HepG2 (cell line): Measurements from ENCODE around the gene SEH1L. TPM values are rescaled to one million over a fixed set of nuclear protein-coding genes. Genes with fewer than 3 reads are reported as not detected.
A peak's percentile ranks its signal among the peaks of the same experiment; 100 is the strongest.

Source experiments
- FOXA1 ChIP-seq, 2 experiments: fragments of 450-650 bp in 1 of 2; sonication (generic) in 1 of 2; formaldehyde crosslinking in 1 of 2; IDR thresholded peaks; 2 replicates each; pipeline versions ENCODE4 v1.4.0 to v1.6.1; 2016 to 2020; ENCODE audit warnings: missing genetic modification reagents in 1 of 2
- KMT2A ChIP-seq: sonication (generic); formaldehyde crosslinking; IDR thresholded peaks from 2 replicates; pipeline ENCODE4 v1.4.0; 2020; ENCODE audit warnings: missing genetic modification reagents
- POLR2G ChIP-seq: fragments of 200-400 bp; formaldehyde crosslinking; IDR thresholded peaks from 2 replicates; pipeline ENCODE4 v1.6.1; 2018; ENCODE audit warnings: mild to moderate bottlenecking, low read depth, low read length, moderate library complexity
- PRMT3 ChIP-seq: sonication (generic); formaldehyde crosslinking; IDR thresholded peaks from 2 replicates; pipeline ENCODE4 v1.8.1; 2022; ENCODE audit warnings: low read depth, mild to moderate bottlenecking, moderate library complexity, missing genetic modification reagents, borderline replicate concordance
- SOX6 ChIP-seq, 2 experiments: fragments of 450-650 bp in 1 of 2; sonication (generic) in 1 of 2; formaldehyde crosslinking in 1 of 2; IDR thresholded peaks; 2 replicates each; pipeline versions ENCODE4 v1.4.0 to v1.6.1; 2017 to 2020; ENCODE audit warnings: antibody characterized with exemption in 1 of 2, mild to moderate bottlenecking in 1 of 2, missing genetic modification reagents in 1 of 2
- SYNCRIP ChIP-seq: fragments of 200-400 bp; formaldehyde crosslinking; IDR thresholded peaks from 2 replicates; pipeline ENCODE4 v1.6.1; 2018; ENCODE audit warnings: mild to moderate bottlenecking, low read depth, low read length; ENCODE audit not compliant: insufficient read depth
- TARDBP ChIP-seq: sonication (generic); formaldehyde crosslinking; IDR thresholded peaks from 2 replicates; pipeline ENCODE4 v1.8.0; 2022; ENCODE audit warnings: mild to moderate bottlenecking, missing genetic modification reagents
- YY1 ChIP-seq: IDR thresholded peaks from 2 replicates; pipeline ENCODE4 v1.6.1; 2011; ENCODE audit warnings: low read length, low read depth, moderate library complexity, mild to moderate bottlenecking; ENCODE audit not compliant: insufficient read depth, insufficient replicate concordance
- ZBTB1 ChIP-seq: sonication (generic); formaldehyde crosslinking; IDR thresholded peaks from 2 replicates; pipeline ENCODE4 v1.4.0; 2020; ENCODE audit warnings: missing genetic modification reagents, borderline replicate concordance
- ZMAT3 ChIP-seq: sonication (generic); formaldehyde crosslinking; conservative IDR thresholded peaks from 2 replicates; pipeline ENCODE4 v1.7.0; 2021; ENCODE audit warnings: missing genetic modification reagents
- ZNF12 ChIP-seq: sonication (generic); formaldehyde crosslinking; IDR thresholded peaks from 2 replicates; pipeline ENCODE4 v1.5.0; 2020; ENCODE audit warnings: missing genetic modification reagents
- ZNF296 ChIP-seq: sonication (generic); formaldehyde crosslinking; conservative IDR thresholded peaks from 2 replicates; pipeline ENCODE4 v1.5.0; 2020; ENCODE audit warnings: mild to moderate bottlenecking, missing genetic modification reagents
- ZNF772 ChIP-seq: sonication (generic); formaldehyde crosslinking; IDR thresholded peaks from 2 replicates; pipeline ENCODE4 v1.5.0; 2020; ENCODE audit warnings: mild to moderate bottlenecking, missing genetic modification reagents
- polyA plus RNA-seq, 8 experiments: library from polyadenylated mRNA; depleted of rRNA in 3 of 8; stranded (reverse) in 7 of 8; unstranded in 1 of 8; fragments of >200 nt; fragmentation: Illumina TruSeq in 4 of 8; extraction: Trizol in 4 of 8; gene quantifications; 2 replicates each; pipeline versions ENCODE4 v1.2.1 to v1.2.3, GENCODE V29; 2011 to 2016; ENCODE audit warnings: low read depth in 4 of 8, missing spikeins in 1 of 8, mixed read lengths in 1 of 8; ENCODE audit not compliant: insufficient read depth in 1 of 8
- total RNA-seq, 5 experiments: library from RNA; depleted of rRNA; stranded (reverse); fragments of >200 nt; fragmentation: Illumina TruSeq; extraction: Trizol; gene quantifications; 2 replicates each; pipeline ENCODE4 v1.2.3, GENCODE V29; 2016; ENCODE audit warnings: low read depth in 1 of 5
- TF ChIP-seq, protein P1 (sequence below), 2 experiments: sonication (generic) in 1 of 2; formaldehyde crosslinking in 1 of 2; IDR thresholded peaks; 2 replicates each; pipeline versions ENCODE4 v1.4.0 to v1.6.1; 2016 to 2020; ENCODE audit warnings: borderline replicate concordance in 1 of 2, low read depth in 1 of 2, mild to moderate bottlenecking in 1 of 2, missing genetic modification reagents in 1 of 2
- TF ChIP-seq, protein P2 (sequence below): sonication (generic); formaldehyde crosslinking; IDR thresholded peaks from 2 replicates; pipeline ENCODE4 v1.4.0; 2020; ENCODE audit warnings: mild to moderate bottlenecking, missing genetic modification reagents
- TF ChIP-seq, protein P3 (sequence below): sonication (generic); formaldehyde crosslinking; IDR thresholded peaks from 2 replicates; pipeline ENCODE4 v1.5.1; 2020; ENCODE audit warnings: missing genetic modification reagents, mild to moderate bottlenecking, borderline replicate concordance
- TF ChIP-seq, protein P4 (sequence below): sonication (generic); formaldehyde crosslinking; IDR thresholded peaks from 2 replicates; pipeline ENCODE4 v1.5.0; 2020; ENCODE audit warnings: missing genetic modification reagents

The SEH1L gene
- total and polyA plus RNA-seq, 2 of the 13 experiments (the other 11 are each of a cell fraction or from before 2014, with no cell fraction given), result 59.6 to 63.5 TPM

DNA sequence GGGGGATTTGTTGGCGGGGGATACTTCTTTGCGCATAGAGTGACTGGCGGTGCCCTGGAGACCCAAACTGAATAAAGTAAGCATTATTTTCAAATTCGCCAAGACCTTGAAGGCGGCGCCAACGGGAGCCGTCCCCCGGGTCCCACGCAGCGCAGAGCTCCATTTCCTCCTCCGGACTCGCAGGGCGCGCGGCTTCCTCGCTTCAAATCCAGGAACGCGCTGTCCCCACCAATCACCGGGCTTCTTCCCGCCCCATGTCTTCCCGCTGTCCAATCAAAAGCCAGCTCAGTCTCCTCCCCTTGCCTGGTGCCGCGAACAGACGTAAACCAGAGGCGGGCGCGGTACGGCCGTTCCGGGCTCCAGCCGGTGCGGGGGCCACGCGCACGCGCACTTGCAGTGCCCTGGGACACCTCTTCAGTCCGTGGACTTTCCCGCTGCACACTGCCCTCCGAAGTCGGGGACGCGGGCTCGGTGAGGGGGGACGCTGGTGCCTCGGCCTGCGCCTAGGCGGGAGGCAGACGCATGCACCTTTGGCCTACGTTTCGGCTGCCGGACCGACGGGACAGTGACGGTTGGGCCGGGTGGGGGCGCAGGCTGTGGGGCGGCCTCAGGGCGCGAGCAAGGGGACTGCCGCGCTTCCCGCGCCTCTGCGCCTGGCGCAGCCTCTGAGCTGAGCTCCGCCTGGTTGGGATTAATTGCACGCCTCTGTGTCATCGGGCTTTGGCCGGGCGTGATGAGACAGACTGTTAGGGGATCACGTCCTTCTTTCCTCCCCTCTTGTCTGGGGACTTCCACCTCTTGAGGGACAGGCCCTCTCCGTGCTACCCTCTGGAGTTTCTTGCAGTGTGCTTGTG, 43.4 kb downstream of the SEH1L start, which contains the start of gene CEP192 (continued):
- TF ChIP-seq, protein P1, sequence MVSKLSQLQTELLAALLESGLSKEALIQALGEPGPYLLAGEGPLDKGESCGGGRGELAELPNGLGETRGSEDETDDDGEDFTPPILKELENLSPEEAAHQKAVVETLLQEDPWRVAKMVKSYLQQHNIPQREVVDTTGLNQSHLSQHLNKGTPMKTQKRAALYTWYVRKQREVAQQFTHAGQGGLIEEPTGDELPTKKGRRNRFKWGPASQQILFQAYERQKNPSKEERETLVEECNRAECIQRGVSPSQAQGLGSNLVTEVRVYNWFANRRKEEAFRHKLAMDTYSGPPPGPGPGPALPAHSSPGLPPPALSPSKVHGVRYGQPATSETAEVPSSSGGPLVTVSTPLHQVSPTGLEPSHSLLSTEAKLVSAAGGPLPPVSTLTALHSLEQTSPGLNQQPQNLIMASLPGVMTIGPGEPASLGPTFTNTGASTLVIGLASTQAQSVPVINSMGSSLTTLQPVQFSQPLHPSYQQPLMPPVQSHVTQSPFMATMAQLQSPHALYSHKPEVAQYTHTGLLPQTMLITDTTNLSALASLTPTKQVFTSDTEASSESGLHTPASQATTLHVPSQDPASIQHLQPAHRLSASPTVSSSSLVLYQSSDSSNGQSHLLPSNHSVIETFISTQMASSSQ (IDR thresholded peaks at IDR 0.05; ENCODE audit: low read depth), result no peak
- TF ChIP-seq, protein P1 (CRISPR knock-in tag; IDR thresholded peaks at IDR 0.05; ENCODE audit: borderline replicate concordance), result peak; percentile 66; the same call in 1 of the 2 replicates
- TF ChIP-seq TARDBP (CRISPR knock-in tag) (peak; percentile 30; the same call in 1 of the 2 replicates), PRMT3 (CRISPR knock-in tag) (peak; percentile 50; the same call in 1 of the 2 replicates), ZMAT3 (peak; percentile 91), KMT2A (peak; percentile 91), ZNF12 (CRISPR knock-in tag) (no peak), SOX6 (IDR thresholded peaks at IDR 0.05) (no peak), SOX6 (CRISPR knock-in tag; IDR thresholded peaks at IDR 0.05) (peak; percentile 84), FOXA1 (IDR thresholded peaks at IDR 0.05) (no peak), FOXA1 (CRISPR knock-in tag; IDR thresholded peaks at IDR 0.05) (peak; percentile 7; the same call in 1 of the 2 replicates), ZBTB1 (CRISPR knock-in tag) (peak; percentile 39; the same call in 1 of the 2 replicates), ZNF296 (CRISPR knock-in tag) (no peak), YY1 (peak; percentile 28), POLR2G (peak; percentile 87), ZNF772 (peak; percentile 87), SYNCRIP (no peak)
- TF ChIP-seq, protein P2, sequence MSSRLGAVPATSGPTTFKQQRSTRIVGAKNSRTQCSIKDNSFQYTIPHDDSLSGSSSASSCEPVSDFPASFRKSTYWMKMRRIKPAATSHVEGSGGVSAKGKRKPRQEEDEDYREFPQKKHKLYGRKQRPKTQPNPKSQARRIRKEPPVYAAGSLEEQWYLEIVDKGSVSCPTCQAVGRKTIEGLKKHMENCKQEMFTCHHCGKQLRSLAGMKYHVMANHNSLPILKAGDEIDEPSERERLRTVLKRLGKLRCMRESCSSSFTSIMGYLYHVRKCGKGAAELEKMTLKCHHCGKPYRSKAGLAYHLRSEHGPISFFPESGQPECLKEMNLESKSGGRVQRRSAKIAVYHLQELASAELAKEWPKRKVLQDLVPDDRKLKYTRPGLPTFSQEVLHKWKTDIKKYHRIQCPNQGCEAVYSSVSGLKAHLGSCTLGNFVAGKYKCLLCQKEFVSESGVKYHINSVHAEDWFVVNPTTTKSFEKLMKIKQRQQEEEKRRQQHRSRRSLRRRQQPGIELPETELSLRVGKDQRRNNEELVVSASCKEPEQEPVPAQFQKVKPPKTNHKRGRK (CRISPR knock-in tag), result peak; percentile 51; the same call in 1 of the 2 replicates
- TF ChIP-seq, protein P3, sequence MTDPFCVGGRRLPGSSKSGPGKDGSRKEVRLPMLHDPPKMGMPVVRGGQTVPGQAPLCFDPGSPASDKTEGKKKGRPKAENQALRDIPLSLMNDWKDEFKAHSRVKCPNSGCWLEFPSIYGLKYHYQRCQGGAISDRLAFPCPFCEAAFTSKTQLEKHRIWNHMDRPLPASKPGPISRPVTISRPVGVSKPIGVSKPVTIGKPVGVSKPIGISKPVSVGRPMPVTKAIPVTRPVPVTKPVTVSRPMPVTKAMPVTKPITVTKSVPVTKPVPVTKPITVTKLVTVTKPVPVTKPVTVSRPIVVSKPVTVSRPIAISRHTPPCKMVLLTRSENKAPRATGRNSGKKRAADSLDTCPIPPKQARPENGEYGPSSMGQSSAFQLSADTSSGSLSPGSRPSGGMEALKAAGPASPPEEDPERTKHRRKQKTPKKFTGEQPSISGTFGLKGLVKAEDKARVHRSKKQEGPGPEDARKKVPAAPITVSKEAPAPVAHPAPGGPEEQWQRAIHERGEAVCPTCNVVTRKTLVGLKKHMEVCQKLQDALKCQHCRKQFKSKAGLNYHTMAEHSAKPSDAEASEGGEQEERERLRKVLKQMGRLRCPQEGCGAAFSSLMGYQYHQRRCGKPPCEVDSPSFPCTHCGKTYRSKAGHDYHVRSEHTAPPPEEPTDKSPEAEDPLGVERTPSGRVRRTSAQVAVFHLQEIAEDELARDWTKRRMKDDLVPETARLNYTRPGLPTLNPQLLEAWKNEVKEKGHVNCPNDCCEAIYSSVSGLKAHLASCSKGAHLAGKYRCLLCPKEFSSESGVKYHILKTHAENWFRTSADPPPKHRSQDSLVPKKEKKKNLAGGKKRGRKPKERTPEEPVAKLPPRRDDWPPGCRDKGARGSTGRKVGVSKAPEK (CRISPR knock-in tag), result peak; percentile 94; the same call in 1 of the 2 replicates
- TF ChIP-seq, protein P4, sequence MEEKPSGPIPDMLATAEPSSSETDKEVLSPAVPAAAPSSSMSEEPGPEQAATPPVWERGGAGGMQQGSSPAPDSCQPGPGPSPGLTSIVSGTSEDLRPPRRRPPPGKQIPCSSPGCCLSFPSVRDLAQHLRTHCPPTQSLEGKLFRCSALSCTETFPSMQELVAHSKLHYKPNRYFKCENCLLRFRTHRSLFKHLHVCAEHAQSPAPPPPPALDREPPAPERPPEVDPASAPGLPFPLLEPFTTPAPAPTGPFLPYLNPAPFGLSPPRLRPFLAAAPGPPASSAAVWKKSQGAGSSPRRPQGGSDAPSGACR (CRISPR knock-in tag), result peak; percentile 93
